Central memory CD8-positive, alpha-beta T cell (primary cell): ENCODE measurements around the gene FAS.

Experiments used
- ATAC-seq: fragments of 150-1000 bp; cut with Tn5 transposase; replicated peaks from 2 replicates; pipeline ENCODE4 v1.10.0; 2022; ENCODE audit warnings: mild to moderate bottlenecking, moderate FRiP score, moderate number of reproducible peaks; ENCODE audit not compliant: poor library complexity, severe bottlenecking; ENCODE audit errors: extremely low read depth
- DNase-seq, 2 donors: peaks; one replicate each; pipeline ENCODE4 v3.0.0; 2021; ENCODE audit warnings: low spot score in 2 of 2
- H3K27ac Mint-ChIP-seq: one replicate; pipeline ENCODE4 v1.8.0; 2022; ENCODE audit warnings: low read depth, mild to moderate bottlenecking, moderate library complexity, mixed read lengths
- H3K27me3 Mint-ChIP-seq: one replicate; pipeline ENCODE4 v1.8.0; 2022; ENCODE audit warnings: mixed read lengths
- H3K36me3 Mint-ChIP-seq: one replicate; pipeline ENCODE4 v1.8.0; 2022; ENCODE audit warnings: mild to moderate bottlenecking, moderate library complexity, mixed read lengths; ENCODE audit not compliant: insufficient read depth
- H3K4me1 Mint-ChIP-seq: one replicate; pipeline ENCODE4 v1.8.0; 2022; ENCODE audit warnings: mixed read lengths
- H3K4me3 Mint-ChIP-seq: one replicate; pipeline ENCODE4 v1.8.0; 2022; ENCODE audit warnings: mild to moderate bottlenecking, moderate library complexity, mixed read lengths
- H3K9me3 Mint-ChIP-seq: one replicate; pipeline ENCODE4 v1.8.0; 2022; ENCODE audit warnings: mixed read lengths

FAS gene

DNA sequence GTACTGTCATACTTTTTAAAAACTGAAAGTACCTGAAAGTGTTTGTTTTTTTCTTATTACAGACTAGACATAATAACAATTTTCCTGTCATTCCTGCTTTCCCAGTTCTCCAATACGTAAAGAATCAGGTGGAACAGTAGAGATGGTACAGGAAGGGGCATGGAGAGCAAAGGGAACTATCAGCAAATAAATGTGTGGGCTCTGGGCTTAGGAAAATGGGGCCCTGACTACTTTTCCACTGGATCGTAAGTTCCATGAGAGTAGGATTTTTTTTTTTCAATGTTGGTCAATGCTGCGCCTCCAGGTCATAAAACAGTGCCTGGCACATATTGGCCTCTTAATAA, 15.2 kb upstream of the FAS start:
- Mint-ChIP-seq H3K9me3 (no peaks in the 10 kb centered on the region), H3K4me1 (peaks cover 9% of the 10 kb centered on the region), H3K27me3 (no peaks in the 10 kb centered on the region), H3K27ac (peak overlapping the region; percentile 98), H3K36me3 (peaks cover 2% of the 10 kb centered on the region), H3K4me3 (peak overlapping the region; percentile 91)
- ATAC-seq (peak; percentile 18), DNase-seq (no peak)

DNA sequence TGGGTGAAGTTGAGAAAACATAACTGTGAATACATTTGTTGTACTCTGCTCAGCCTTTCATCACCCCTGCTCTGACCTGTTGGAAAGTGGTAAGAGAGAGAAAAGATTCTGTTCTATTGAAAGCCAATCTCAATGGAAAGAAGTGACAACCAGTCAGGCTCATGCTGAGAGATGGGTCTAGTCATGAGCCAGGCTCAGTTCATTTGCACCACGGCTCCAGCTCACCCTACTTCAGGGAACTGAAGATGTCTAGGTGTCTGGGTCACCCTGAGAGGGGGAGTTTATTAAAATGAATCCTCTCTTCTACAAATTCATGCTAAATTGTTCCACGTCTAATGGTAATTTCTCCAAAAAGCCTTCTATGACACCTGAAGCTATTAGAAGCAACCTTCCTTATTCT, 12.1 kb upstream of the FAS start:
- no peak for ATAC-seq
- no peaks in the 10 kb centered on the region for H3K9me3 Mint-ChIP-seq

DNA sequence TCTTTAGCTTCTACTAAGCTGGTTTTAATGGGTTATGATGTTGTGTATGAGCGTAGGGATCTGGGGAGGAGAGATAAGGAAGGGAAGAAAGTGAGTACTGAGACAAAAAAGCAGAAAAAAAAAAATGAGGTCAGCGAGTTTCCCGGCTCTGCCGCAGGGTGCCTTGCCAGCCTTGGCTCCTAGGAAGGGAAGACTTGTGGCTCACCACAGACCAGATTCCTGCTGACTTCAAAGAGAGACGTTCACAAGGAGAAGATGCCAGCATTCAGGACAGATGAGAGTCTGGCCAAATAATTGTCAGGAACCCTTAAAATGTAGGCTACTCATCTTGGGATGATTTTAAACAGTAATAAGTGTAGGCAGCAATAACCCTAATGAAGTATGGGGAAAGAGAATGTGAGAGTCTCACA, 11.4 kb upstream of the FAS start:
- ATAC-seq, result no peak
- no peaks in the 10 kb centered on the region for H3K27me3 Mint-ChIP-seq
- H3K9me3 Mint-ChIP-seq, result no peaks in the 10 kb centered on the region
- H3K4me1 Mint-ChIP-seq, result peaks cover 9% of the 10 kb centered on the region
- no peak overlapping the region for H3K4me3 Mint-ChIP-seq
- no peak overlapping the region for H3K27ac Mint-ChIP-seq
- peaks cover 4% of the 10 kb centered on the region for H3K36me3 Mint-ChIP-seq
- no peak for DNase-seq

More for the DNA sequence above, 12.1 kb upstream of the FAS start:
- no peak for DNase-seq
- no peak overlapping the region for H3K27ac Mint-ChIP-seq
- no peak overlapping the region for H3K4me3 Mint-ChIP-seq
- no peaks in the 10 kb centered on the region for H3K27me3 Mint-ChIP-seq
- H3K36me3 Mint-ChIP-seq, result peaks cover 2% of the 10 kb centered on the region
- H3K4me1 Mint-ChIP-seq, result peaks cover 9% of the 10 kb centered on the region

DNA sequence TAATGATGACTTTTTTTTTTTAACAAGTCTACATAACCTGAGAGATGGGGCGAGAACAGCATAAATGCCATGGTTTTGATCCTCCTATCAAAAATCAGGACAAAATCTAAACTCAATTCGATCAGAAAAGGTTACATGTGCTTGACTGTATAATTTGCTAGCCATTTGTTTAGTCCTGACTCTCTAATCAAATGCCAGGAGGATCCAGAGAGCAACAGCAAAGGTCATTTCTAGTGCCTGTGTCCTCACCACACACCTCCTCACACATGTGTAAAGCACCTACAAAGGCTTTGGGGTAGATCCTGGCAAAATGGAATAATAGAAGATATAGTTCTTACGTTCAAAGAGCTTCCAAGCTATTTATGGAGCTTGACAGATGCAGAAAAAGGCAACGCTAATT, 11.0 kb upstream of the FAS start:
- Mint-ChIP-seq H3K36me3 (peaks cover 4% of the 10 kb centered on the region), H3K27ac (no peak overlapping the region), H3K27me3 (no peaks in the 10 kb centered on the region), H3K4me1 (peaks cover 13% of the 10 kb centered on the region), H3K9me3 (no peaks in the 10 kb centered on the region), H3K4me3 (no peak overlapping the region)
- ATAC-seq, result no peak
- no peak for DNase-seq

DNA sequence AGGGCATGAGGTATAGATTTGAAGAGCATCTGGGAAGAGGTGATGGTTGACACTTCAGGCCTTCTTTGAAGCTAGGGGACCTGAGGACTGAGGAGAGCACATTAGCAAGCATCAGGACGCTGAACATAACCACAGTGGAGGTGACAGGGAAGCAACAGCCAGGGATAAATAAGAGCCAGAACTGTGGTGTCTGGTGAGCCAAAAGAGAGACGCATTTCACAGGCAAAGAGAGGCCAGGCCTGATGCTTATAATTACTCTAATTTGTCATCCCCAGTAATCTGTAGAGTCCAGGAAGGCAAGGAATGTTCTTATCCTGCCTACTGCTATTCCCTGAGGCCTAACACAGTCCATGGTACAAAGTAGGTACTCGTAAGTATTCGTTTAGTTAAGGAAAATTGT, 10.4 kb upstream of the FAS start:
- DNase-seq (no peak), ATAC-seq (no peak)
- peaks cover 2% of the 10 kb centered on the region for H3K36me3 Mint-ChIP-seq
- H3K4me3 Mint-ChIP-seq, result no peak overlapping the region
- no peaks in the 10 kb centered on the region for H3K9me3 Mint-ChIP-seq
- H3K27ac Mint-ChIP-seq, result no peak overlapping the region
- H3K27me3 Mint-ChIP-seq, result no peaks in the 10 kb centered on the region
- peaks cover 10% of the 10 kb centered on the region for H3K4me1 Mint-ChIP-seq

DNA sequence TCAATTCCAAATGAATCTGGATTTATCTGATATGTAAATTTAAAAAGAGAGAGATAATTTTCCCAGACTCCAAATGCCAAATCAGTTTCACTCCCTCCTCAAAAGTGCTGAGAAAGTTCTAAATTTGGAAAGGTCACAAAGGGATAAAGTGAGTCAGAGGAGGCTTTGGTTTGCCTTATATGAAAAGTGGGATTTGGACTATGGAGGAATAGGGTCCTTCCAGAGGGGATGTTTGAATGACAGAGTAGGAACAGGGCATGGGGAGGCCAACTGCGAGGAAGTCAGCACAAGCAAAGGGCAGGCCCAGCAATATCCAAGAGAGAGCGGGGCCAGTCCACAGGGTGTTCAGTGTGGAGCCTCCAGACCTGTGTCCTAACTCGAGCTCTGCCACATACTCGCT, 9.8 kb upstream of the FAS start:
- DNase-seq, result no peak
- peaks cover 2% of the 10 kb centered on the region for H3K36me3 Mint-ChIP-seq
- ATAC-seq, result no peak
- H3K4me1 Mint-ChIP-seq, result peaks cover 6% of the 10 kb centered on the region
- H3K27ac Mint-ChIP-seq, result no peak overlapping the region
- no peaks in the 10 kb centered on the region for H3K27me3 Mint-ChIP-seq
- H3K4me3 Mint-ChIP-seq, result no peak overlapping the region
- H3K9me3 Mint-ChIP-seq, result no peaks in the 10 kb centered on the region

DNA sequence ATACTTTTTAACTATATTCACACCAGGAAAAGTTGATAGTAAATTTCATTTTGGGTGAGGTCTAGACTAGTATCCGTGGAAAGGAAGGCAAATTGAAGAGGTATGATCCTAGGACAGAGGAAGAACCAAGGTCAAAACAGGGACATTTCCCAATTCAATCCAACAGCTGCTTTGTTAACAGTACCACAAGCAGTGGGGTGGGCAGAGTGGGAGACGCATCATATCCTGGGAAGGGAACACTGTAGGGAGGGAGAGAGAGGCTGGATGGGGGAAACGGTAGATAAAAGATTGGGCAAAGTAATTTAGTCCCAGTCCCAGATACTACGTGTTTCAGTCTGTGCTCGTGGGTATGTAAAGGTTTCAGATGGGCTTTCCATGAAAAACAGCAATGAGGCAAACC, 9.2 kb upstream of the FAS start:
- Mint-ChIP-seq H3K4me1 (peaks cover 9% of the 10 kb centered on the region), H3K4me3 (no peak overlapping the region), H3K9me3 (peaks cover 3% of the 10 kb centered on the region), H3K27me3 (no peaks in the 10 kb centered on the region), H3K36me3 (peaks cover 2% of the 10 kb centered on the region), H3K27ac (no peak overlapping the region)
- DNase-seq, result no peak
- no peak for ATAC-seq

DNA sequence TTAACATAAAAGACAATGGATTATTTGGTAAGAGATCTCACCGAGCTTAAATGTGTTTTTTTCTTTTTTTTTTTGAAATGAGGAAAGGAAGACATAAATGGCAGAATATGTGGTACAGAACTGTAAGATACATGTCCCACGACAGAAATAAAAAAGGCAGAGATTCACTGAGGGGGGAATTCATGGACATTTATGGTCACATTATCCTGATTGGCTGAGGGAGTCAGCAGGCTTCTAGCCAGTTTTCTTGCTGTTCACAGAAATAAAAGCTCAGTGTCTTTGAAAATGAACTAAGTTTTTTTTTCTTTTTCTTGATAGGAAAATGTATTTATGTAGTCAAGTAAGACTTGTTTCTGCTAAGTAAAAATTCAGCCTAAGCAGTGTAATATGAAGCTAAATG, 8.2 kb upstream of the FAS start:
- Mint-ChIP-seq H3K27me3 (no peaks in the 10 kb centered on the region), H3K36me3 (peaks cover 2% of the 10 kb centered on the region), H3K27ac (no peak overlapping the region), H3K4me3 (no peak overlapping the region), H3K4me1 (peaks cover 15% of the 10 kb centered on the region), H3K9me3 (peaks cover 6% of the 10 kb centered on the region)
- no peak for DNase-seq
- ATAC-seq, result no peak

DNA sequence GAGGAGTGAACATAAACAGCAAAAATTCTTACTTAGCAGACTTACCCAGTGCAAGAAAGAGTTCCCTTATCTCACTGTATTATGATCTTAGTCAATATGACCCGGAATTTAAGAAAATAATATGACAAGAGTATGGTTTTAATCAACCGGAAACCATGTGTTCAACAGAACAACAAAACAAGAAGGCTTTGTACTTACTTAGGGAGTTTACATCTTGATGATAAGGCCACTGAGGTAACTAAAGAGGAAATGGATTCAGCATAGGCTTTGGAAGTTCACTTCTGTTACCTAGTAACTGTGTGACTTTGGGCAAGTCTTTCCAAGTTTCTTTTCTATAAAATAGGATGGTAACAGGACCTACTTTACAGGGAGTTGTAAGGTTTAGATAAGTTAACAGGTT, 7.4 kb upstream of the FAS start:
- Mint-ChIP-seq H3K4me3 (no peak overlapping the region), H3K4me1 (peaks cover 22% of the 10 kb centered on the region), H3K27me3 (no peaks in the 10 kb centered on the region), H3K9me3 (peaks cover 6% of the 10 kb centered on the region), H3K27ac (no peak overlapping the region), H3K36me3 (peaks cover 2% of the 10 kb centered on the region)
- ATAC-seq (peak; percentile 22), DNase-seq (no peak)

DNA sequence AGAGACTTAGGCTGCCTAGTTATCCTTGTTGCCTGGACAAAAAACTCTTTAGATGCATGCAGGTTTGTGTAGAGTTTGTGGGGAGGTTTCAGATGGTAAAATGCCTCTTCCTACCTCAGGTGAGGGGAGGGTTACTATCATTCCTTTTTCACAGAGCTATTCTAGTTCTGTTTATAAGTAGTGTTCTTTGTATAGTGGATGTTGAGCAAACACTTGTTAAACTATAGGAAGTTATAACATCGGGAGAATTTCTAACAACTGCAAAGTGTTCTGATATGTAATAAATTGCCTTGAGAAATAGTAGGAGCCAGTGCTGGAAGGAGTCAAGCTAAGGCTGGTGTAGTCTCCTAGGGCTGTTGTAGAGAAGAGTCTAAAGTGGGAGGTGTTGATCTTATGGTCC, 6.7 kb upstream of the FAS start:
- DNase-seq (no peak), ATAC-seq (no peak)
- H3K36me3 Mint-ChIP-seq, result peaks cover 3% of the 10 kb centered on the region
- peaks cover 6% of the 10 kb centered on the region for H3K9me3 Mint-ChIP-seq
- no peak overlapping the region for H3K4me3 Mint-ChIP-seq
- no peak overlapping the region for H3K27ac Mint-ChIP-seq
- H3K4me1 Mint-ChIP-seq, result peaks cover 29% of the 10 kb centered on the region
- no peaks in the 10 kb centered on the region for H3K27me3 Mint-ChIP-seq

DNA sequence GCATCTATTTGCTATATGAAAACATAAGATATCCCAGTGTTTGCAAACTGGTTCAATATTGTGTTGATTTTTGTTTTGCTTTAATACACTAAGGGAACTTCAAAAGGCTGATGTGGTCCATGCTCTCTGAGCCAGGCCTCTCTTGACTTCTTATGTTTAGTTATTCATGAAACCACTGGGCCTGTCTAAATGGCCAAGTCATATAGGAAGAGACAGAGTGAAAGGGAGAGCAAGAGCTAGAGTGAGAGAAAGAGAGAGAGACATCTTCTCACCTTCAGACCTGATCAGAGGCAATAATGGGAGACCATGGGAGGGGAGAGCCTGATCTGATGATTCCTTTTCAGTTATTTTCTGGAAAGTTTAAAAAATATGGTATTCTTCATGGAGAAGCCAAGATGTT, 6.1 kb upstream of the FAS start:
- H3K27me3 Mint-ChIP-seq, result no peaks in the 10 kb centered on the region
- DNase-seq (no peak), ATAC-seq (no peak)
- H3K4me3 Mint-ChIP-seq, result no peak overlapping the region
- H3K4me1 Mint-ChIP-seq, result peaks cover 34% of the 10 kb centered on the region
- peaks cover 3% of the 10 kb centered on the region for H3K36me3 Mint-ChIP-seq
- H3K9me3 Mint-ChIP-seq, result peaks cover 6% of the 10 kb centered on the region
- no peak overlapping the region for H3K27ac Mint-ChIP-seq

DNA sequence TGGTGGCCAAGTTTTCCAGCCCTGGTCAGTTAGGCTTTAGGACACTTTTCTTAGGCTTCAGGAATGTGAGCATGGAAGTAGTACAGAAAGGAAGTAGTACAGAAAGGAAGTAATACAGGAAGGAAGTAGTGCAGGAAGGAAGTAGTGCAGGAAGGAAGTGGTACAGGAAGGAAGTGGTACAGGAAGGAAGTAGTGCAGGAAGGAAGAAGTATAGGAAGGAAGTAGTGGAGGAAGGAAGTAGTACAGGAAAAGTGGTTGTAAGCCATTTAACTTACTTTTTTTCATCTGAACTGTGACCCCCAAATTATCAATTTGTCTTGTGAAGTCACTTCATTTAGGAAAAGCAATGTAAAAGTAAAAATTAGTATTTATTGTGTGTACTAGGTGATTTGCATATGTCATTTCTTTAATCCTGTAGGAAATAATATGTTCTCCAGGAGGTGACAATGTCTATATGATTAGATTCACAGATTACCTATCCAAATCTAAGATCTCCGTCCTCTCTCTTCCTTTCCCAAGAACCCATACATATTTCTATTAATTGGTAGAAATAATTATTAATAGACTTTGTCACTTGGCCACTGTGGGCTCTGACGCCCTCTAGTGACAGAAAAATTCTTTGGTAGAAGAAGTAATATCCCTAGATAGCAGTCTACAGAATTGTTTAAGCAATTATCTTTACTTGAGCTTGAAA, 3.9 kb upstream of the FAS start:
- H3K36me3 Mint-ChIP-seq, result peaks cover 22% of the 10 kb centered on the region
- peaks cover 45% of the 10 kb centered on the region for H3K4me1 Mint-ChIP-seq
- ATAC-seq, result no peak
- H3K27ac Mint-ChIP-seq, result peak overlapping the region; percentile 4
- DNase-seq, result no peak
- H3K9me3 Mint-ChIP-seq, result peaks cover 6% of the 10 kb centered on the region
- H3K4me3 Mint-ChIP-seq, result no peak overlapping the region
- no peaks in the 10 kb centered on the region for H3K27me3 Mint-ChIP-seq

DNA sequence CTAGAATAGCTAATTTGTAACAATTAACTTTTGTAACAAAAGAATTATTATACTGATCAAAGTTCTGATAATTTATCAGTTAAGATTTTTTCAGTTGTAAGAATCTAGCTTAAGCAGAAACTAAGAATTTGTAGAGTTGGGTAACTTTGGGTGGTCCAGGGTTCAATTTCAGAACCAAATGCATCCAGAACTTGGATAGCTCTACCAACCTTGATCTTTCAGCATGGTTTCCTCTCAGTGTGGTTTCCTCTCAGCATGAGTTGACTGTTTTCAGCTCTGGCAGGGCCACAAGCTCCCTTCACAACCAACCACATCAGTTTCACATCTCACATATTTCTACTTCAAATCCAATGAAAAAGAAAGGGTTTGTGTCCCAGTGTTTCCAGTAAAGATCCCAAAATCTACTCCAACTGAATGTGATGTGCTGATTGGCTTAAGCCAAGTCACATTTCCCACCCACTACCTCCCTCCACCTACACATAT, 3.3 kb upstream of the FAS start:
- H3K9me3 Mint-ChIP-seq, result peaks cover 6% of the 10 kb centered on the region
- ATAC-seq (no peak), DNase-seq (no peak)
- no peak overlapping the region for H3K4me3 Mint-ChIP-seq
- no peaks in the 10 kb centered on the region for H3K27me3 Mint-ChIP-seq
- H3K27ac Mint-ChIP-seq, result no peak overlapping the region
- H3K36me3 Mint-ChIP-seq, result peaks cover 24% of the 10 kb centered on the region
- peaks cover 45% of the 10 kb centered on the region for H3K4me1 Mint-ChIP-seq
